Endometrium (tissue), 2 donors: ENCODE data around the gene ARL11.

Experiments used
- FAIRE-seq: peaks from 2 replicates; lab custom pipeline; 2012; peaks lifted over from hg19 to GRCh38; lab: Jason Lieb, UNC
- donor health status: control.
- donor health status: control.

The ARL11 gene

DNA sequence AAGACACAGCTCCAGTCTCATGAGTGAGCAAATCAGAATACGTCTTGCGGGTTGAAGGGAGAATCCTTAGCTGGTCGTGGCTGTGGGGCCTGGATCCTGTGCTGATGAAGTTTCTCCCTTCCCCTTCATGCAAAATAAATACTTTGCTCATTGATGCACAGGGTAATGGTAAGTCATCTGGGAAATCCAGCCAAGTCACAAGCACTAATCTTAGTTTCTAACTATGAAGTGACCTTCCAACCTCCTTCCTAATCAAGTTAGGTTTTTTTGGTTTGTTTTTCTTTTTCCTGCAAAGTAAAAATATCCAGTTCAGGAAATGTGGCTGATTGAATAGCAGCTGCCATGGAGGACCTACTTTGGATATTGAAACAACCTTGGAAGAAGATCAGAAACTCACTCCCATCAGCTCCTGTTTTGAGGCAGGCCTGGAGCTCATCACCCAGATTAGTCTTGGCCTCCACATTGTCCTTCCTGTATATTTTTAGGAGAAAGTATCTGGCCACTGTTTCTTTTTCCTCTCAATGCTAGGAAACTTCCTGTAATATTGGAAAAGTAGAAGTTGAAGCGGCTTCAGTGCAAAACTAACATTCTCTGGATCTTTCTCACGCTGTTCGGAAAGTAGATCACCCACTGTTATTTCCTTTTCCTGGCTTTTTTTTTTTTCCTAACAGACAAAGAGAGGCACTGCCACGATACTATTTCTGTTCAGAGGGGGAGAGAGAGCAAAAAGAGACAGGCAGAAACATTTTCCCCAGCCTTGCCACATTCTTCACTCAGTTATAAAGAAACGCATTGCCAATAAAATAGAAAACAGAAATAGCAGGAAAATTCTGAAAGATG, 12.3 kb upstream of the ARL11 start:
- no peak for FAIRE-seq

DNA sequence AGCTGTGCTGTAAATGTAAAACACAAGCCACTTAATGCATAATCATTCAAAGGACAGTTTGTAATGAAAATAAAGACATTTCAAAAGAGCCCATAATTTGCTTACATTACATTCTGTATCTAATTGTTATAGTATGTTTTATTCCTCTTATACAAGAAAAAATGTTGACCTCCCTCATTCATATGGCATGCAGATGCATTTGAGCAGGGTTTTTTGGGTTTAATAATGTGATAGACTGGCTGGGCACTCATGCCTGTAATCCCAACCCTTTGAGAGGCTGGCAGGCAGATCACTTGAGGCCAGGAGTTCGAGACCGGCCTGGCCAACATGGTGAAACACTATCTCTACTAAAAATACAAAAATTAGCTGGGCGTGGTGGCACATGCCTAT, 11.6 kb upstream of the ARL11 start:
- FAIRE-seq, result no peak

DNA sequence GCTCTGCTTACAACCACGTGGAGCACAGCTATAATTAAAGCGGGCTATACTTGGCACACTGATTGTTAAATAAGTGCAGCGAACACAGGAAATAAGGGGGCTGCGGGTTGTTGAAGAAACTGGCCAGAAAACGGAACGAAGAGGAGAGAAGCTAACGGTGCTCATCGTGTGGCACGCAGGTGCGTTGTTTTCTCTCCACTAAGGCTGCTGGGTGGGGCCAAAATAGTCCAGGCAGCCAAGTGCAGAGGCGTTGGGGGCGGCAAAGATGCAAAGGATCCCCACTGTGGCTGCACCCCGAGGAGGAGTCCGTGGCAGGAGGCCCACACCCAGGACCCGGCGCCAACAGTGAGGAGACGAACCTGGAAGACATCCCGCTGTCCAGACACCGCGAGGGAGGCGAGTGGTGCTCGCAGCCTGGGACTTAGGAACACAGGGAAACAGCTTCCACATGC, 8.1 kb upstream of the ARL11 start:
- FAIRE-seq, result no peak

DNA sequence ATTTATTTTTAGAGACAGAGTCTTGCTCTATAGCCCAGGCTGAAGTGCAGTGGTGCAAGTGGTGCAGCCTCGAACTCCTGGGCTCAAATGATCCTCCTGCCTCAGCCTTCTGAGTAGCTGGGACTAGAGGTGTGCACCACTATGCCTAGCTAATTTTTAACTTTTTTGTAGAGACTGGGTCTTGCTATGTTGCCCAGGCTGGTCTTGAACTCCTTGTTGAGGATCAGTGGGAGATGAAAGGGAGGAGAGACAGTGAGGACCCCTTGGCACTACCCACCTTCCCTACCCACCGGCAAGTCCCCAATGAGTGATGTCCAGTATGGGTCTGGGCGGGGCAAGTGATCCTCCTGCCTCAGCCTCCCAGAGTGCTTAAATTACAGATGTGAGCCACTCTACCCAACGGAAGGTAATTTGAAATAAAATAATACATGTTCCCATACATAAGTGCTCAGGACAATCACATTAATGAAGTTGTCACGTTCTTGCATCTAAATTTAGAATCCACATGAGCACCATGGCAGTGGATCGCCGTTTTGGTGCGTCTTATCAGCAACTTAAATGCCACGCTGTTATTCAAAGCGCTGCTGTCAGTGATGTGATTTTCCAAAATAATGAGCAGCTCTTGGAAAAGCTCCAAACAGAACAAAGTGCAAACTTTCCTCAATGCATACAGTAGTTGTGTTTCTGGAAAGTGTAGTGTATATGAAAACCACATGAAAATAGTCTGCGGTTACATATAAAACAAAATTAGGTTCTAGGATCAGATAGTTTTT, 5.9 kb upstream of the ARL11 start:
- no peak for FAIRE-seq

DNA sequence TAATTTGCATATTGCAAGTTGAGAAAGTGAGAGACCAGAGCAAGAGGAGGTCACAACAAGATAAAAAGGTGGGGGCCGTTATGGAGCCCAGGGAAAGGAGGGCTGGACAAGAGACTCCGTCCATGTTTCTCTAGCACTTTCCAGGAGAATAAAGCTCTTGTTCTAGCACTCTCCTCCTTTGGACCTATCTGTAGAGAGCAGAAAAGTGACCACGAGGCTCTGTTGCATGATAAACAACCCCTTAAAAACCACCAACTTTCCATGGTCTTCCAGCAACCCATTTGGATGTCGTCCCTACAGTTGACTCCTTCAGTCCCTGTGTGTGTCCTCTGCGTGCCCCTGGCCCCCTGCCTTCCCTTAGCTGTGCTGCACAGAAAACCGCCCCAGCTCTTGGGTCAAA, 4.1 kb upstream of the ARL11 start:
- FAIRE-seq, result no peak

DNA sequence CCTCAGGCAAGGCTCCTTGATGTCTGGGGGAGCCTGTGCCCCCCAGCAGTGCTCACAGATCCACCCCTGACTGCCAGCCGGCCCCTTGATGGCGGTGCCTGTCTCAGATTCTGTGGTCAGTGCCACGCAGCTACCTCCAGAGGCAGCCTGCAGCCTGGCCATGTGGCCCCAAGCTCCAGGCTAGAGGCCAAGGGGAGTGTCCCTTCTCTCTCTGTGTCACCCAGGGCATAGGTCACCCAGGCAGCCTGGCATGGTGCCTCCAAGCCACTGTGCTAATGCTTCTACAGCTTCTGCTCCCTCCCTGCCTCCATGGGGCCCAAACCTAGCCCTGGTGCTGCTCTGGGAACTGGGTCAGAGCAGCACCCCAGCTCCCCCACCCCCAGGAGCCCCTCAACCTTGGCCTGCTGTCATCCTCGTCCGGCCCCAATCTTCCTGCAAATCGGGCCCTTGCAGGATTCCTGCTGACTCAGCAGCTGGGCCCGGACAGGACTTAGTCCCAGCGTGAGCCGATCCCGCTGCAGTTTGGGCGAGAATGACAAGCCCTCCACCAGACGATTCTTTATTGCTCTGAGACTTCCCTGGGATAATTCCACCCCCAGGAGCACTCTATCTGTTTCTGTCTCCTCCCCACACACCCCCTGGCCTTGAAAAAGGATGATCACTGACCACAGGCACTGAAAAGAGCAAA, 2.8 kb upstream of the ARL11 start:
- FAIRE-seq, result no peak

DNA sequence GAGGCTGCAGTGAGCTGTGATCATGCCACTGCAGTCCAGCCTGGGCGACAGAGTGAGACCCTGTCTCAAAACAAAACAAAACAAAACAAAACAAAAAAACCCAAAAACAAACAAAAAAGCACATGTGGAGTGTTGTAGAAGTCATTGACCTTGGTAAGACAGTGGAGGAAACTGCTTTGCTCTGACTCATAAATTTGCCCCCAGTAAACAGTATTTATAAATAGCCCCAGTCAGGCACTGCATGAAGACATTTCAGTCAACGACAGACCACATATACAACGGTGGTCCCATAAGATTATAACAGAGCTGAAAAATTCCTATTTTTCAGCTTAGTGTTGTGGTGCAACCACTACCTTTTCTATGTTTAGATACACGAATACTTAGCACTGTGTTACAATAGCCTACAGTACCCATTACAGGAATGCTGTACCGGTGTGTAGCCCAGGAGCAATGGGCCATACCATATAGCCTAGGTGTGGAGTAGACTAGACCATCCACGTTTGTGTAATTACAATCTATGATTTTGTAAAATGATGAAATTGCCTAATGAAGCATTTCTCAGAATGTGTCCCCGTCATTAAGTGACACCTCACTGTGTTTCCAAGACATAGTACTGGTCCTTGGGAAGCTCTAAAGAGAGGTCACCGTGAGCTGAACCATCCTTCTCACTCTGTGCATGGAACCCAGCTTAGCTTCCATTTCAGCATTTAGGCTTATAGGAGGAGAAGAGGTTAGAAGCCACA, 1.1 kb downstream of the ARL11 start:
- no peak for FAIRE-seq

DNA sequence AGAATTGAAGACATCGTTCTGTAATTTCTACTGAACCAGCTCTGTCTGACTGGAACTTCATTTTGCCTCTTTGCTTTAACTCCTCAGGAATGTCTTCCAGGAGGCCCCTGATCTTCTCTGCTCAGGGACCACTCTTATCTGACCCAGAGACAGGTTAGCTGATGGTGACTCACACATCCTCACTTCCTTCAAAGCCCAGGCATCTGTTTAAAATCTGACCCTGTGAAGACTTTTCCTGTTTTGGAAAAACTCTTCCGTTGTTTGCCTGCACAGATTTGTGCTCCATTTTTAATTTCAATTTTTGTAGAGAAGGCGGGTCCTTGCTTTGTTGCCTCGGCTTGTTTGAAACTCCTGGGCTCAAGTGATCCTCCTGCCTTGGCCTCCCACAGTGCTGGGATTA, 1.6 kb downstream of the ARL11 start:
- no peak for FAIRE-seq

DNA sequence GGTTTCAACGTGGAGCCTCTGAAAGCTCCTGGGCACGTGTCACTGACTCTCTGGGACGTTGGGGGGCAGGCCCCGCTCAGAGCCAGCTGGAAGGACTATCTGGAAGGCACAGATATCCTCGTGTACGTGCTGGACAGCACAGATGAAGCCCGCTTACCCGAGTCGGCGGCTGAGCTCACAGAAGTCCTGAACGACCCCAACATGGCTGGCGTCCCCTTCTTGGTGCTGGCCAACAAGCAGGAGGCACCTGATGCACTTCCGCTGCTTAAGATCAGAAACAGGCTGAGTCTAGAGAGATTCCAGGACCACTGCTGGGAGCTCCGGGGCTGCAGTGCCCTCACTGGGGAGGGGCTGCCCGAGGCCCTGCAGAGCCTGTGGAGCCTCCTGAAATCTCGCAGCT, 2.3 kb downstream of the ARL11 start:
- no peak for FAIRE-seq

DNA sequence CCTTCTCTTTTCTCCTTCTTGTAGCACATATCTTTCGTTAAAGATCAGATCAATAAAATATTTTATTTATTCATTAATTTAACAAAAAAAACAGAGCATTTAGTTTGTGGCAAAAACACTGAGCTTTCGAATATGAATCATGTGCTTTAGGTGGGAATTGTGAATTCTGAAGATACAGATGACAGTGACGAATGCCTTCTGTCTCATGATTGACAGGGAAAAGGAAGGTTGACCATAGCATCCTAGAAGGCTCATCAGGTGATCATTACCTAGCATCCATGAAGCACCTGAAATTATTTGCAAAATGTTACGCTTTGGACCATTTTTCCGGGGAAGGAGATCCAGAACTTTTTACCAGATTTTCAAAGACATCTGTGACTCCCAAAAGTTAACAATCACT, 3.8 kb downstream of the ARL11 start:
- no peak for FAIRE-seq

DNA sequence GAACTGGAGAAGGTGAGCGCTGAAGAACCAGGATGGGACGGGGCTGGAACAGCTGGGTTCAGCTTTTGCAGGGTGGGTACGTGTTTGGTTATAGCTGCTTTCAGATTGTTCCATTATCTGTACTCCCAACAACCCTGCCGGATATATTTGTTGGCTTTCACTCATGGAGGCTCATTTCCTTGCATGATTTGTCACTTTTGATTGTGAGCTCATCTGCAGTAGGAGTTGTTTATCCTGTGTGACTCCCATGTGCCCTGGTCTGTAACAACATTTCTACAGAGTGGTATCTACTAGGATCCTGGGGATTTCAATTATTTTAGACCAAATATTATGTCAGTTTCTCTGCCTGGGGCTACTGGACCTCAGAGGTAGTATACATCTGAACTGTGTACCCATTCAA, 5.4 kb downstream of the ARL11 start:
- no peak for FAIRE-seq

DNA sequence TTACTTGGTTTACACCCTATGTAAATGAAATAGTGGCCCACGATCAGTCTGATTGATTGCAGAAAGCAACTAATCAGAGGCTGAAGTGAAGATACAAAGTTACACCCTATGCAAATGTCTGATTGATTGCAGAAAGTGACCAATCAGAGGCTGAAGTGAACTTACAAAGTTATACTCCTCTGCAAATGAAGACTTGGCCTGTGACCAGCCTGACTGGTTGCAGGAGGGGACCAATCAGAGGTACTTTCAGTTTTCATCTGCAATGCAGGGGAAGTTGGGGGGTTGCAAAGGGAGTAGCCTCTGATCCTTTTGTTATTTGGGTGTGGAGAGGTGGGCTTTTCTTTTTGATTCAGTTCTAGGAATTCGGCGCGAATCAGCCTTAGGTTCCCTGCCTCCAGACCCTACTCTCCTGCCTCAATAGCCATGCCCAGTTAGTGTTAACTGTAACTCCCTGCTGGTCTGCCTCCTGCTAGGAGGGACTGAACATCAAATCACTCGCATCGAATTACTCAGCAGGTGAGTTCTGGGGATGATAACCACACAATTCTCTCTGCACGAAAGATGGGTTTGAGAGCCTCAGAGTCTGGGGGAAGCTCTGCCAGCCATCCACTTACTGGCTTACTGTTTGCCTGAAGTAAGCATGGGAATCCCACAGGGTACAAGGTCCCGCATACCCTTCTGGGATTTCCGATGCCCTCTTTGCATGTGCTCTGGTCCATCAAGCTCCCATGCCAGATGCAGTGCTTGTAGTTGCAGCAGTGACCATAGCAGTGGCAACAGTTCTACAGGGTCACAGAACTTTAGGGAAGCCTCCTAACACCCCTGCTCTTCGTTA, 7.5 kb downstream of the ARL11 start:
- FAIRE-seq, result no peak

DNA sequence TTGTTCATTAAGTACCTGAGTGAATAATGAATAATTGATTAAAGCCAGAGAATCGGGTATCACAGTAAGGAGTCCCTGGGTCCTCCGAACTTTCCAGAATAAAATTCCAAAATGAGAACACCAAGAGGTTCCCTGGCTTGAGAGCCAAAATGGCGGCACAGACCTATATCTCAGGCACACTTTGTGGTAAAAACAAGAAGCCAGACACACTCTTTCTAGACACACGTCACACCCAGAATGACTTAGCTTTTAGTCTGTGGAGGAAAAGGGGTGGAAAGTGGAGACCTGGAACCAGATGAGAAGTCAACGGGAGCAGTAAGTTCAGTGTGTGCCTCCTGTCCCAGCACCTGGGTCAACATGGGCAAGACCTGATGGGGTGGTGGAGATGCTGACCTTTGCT, 8.4 kb downstream of the ARL11 start:
- FAIRE-seq, result no peak

DNA sequence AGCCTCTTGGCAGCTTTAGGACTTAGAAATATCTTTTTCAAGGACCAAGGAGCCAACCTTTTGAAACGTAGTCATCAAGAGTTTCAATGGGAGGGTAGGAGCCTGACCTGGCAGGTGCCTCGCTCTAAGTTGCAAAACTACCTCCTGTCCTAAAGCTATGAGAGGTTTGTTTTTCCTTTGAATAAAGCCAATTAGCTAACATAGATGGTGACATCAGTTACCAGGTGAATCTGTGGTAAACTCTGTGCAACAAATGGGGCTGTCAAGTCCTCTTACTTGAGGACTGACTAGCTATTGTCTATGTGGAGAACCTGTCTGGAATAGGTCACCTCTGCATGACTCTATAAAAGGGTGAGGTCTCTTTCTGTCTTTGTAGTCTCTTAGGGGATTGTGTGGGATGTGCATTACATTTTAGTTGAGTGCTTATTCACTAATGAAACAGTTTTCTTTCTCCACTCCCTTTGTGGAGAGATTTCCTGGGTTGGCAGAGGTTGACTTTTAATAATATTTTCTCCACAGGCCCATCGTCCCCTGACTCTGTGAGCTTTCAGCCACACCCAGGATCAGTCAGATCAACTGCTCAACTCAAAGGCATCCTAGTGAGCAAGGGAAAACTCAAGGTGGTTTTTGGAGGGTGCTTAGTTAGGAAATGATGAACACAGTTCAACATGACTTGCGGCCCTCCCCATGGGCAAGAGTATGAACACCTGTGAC, 9.9 kb downstream of the ARL11 start:
- no peak for FAIRE-seq

DNA sequence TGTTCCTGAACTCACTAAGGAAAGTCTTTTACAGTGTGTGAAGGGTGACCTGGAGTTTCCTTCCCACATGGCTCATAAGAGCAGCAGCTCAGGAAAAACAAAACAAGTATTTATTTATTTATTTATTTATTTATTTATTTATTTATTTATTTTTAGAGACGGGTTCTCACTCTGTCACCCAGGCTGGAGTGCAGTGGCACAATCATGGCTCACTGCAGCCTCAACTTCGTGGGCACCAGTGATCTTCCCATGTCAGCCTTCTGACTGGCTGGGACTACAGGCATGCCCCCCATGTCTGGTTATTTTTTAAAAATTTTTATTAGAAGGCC, 10.4 kb downstream of the ARL11 start:
- no peak for FAIRE-seq

DNA sequence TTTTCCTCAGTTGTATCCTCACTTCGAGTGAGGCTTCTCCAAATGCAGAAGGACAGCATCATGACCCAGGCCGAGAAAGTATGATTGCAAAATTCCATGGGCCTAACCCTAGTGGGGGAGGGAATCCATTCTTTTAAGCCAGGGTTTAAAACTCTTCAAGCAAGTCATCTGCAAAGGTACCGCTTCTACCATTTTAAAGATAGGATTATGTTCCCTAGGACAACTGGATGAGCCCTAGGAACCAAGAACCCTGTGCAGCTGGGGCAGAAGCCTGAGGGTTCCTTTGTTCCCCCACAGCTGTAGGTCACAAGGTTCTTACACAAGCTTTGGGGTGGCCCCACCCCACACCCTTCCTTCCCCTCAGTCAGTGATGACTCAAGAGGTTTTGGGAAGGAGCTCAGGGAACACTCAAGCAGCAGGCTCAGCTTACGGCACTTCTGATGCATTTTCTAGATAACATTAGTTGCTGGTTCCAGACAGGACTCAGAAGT, 13.5 kb downstream of the ARL11 start:
- no peak for FAIRE-seq

DNA sequence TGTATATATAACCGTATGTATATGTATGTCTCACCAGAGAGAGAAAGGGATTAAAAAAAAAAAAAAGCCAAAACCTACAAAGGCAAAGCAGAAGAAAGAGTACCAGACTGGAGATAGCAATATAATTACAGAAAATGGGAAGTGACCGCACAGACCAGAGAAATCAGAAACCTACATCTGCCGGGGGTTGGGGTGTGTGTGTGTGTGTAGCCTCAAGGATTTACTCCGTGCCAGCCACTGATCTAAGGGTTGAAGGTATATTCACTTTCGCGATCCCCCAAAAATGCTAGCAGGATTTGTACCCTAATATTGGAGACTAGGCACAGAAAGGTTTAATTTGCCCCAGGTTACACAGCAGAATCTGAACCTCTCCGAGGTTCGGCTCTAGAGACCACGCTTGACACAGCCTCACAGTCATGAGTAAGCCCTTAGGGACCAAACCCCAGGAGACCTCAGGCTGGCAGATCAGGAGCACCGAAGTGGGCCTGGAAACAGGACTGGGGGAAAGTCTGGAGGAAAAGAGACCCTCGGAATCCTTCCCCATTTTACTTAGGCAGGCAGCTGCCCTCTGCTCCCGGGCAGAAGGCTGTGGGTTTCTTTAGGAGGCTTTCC, 14.8 kb downstream of the ARL11 start:
- no peak for FAIRE-seq

DNA sequence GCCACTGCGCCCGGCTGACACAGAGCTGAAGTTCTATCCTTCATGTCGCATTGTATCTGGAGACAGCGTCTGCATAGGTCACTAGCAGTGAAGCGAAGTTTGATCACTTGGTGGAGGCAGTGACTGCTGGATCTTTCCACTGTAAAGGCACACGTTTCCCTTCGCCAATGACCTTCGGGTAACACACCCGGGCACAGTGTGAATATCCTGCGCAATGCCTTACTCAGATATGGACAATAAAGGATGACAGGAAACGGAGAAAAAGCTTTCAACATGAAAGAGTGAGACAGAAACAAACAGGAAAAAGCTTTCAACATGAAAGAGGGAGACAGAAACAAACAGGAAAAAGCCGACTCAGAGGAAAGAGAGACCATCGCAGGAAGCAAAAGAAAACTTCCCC, 17.1 kb downstream of the ARL11 start:
- FAIRE-seq, result no peak

DNA sequence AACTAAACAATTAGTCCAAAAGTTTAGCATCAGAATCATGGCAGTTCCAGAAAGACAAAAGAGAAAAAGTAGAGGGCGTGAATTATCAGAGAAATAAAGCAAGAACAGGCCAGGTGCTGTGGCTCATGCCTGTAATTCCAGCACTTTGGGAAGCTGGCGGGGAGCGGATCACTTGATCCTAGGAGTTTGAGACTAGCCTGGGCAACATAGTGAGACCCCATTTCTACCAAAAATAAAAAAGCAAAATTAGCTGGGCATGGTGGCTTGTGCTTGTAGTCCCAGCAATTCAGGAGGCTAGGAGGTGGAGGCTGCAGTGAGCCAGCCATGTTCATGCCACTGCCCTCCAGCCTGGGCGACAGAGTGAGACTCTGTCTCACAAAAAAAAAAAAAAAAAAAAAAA, 18.4 kb downstream of the ARL11 start:
- FAIRE-seq, result no peak

DNA sequence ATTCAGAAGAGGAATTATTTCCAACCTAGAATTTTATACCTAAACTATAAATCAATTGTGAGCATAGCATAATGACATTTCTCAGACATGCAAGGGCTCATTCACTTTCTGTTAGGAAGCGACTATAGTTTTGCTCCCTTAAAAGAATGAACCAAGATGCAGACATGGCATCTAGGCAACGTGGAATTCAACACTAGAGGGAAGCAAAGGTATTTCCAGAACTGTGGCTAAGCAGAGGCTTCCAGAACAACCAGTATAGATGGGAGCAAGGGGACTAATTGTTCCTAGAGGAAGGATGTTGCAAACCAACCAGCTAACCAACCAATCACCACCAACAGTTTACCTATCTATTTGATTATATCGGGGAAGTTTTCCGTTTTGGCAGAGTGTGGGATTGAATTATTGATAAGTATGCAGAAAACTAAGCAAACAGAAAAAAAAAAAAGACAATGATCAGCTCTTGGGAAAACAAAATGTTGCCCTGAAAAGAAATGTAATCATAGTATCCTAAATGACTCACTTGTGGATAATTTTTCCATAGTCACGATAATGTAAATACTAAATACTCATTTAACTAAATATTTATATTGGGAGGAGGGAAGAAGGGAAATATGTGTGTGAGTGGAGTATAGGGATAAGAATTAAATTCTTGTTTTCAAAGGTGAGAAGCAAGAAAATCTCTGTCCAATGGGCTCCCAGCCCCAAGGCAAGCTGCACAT, 21.1 kb downstream of the ARL11 start:
- no peak for FAIRE-seq
